Measurements from ENCODE around the gene PPP1R16B. TPM values are rescaled to one million over a fixed set of nuclear protein-coding genes. Genes with fewer than 3 reads are reported as not detected.

Gene PPP1R16B
- total and polyA plus RNA-seq, 3 donors from 2014 or later, result 1.2 to 3.7 (median 1.3) TPM

DNA sequence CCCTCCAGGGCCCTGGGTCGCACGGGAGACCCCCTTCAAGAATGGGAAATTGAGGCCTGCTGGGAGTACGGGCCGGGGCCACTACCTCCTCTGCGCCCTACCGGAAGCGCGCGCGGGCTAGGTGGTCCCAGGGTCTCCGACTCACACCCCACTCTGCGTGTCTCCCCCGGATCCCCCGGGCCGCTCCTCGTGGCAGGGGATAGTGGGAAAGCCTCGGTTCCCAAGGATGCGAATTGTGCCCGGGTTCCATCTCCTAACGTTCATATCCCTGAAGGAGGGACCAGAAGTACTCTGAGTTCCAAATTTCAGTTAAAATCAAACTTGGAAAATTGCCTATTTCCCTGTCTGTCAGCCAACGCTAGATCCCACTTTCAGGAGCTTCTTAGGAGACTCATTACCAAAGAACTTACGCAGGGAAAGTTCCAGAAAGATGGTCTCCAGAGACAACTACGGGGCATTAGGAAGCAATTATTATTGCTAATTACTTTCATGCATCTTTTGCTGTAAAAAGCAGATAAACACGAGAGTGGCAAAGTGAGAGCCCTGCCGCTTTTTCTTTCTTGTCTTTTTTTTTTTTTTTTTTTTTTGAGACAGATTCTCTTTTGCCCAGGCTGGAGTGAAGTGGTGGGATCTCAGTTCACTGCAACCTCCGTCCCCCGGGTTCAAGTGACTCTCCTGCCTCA lies 121.6 kb downstream of the PPP1R16B start:
- intact Hi-C loops (cut with DNase I; ENCODE audit: low total_unique reads), result no loop called here
- Histone ChIP-seq H3K27me3 (no peaks in the 10 kb centered on the region), H3K4me1 (peaks cover 5% of the 10 kb centered on the region), H3K27ac (no peak overlapping the region), H3K9me3 (no peaks in the 10 kb centered on the region), H3K36me3 (ENCODE audit: low read depth, missing control alignments) (no peaks in the 10 kb centered on the region), H3K4me3 (peak overlapping the region; percentile 60 to 62)
- TF ChIP-seq POLR2A (IDR thresholded peaks at IDR 0.05), result no peak
- TF ChIP-seq, protein P1, sequence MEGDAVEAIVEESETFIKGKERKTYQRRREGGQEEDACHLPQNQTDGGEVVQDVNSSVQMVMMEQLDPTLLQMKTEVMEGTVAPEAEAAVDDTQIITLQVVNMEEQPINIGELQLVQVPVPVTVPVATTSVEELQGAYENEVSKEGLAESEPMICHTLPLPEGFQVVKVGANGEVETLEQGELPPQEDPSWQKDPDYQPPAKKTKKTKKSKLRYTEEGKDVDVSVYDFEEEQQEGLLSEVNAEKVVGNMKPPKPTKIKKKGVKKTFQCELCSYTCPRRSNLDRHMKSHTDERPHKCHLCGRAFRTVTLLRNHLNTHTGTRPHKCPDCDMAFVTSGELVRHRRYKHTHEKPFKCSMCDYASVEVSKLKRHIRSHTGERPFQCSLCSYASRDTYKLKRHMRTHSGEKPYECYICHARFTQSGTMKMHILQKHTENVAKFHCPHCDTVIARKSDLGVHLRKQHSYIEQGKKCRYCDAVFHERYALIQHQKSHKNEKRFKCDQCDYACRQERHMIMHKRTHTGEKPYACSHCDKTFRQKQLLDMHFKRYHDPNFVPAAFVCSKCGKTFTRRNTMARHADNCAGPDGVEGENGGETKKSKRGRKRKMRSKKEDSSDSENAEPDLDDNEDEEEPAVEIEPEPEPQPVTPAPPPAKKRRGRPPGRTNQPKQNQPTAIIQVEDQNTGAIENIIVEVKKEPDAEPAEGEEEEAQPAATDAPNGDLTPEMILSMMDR (IDR thresholded peaks at IDR 0.05), result no peak
- DNase-seq, result no peak
- 7 to 9% methylated on average over 12 to 27 of the region's 27 CpGs for WGBS, 2 donors

DNA sequence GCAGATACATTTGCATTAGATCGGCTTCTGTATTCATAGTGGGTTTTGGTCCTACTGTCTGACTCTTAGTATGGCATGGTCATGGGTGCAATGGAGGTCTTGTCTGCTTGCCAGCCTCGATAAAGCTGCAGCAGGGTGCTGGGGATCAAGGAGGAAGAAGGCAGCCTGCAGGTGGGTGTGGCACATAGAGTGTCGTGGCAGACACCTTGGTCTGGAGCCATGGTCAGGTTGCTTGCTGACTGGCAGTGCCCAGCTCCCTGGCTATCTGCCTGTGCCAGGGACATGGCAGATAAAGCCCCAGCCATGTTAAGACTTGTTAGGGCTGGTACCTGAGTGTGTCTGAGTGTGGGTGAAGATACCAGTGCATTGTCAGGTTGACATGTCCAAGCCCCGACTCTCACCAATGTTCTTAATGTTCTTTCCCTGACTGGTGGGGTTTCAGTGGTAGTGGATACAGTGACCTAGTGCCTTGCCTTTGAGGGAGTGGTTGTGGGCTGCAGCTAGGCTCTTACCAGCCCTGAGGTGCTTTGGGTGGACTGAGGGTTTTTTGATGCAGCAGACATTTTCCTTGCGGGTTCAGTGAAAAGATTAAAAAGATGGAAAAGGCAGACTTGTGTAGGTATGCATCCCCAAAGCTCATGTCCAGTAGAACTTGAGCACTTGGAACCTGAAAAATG lies 122.5 kb downstream of the PPP1R16B start:
- no peaks in the 10 kb centered on the region for H3K9me3 ChIP-seq
- TF ChIP-seq, protein P1 (IDR thresholded peaks at IDR 0.05), result no peak
- TF ChIP-seq POLR2A (IDR thresholded peaks at IDR 0.05), result no peak
- no peak overlapping the region for H3K4me3 ChIP-seq
- no peaks in the 10 kb centered on the region for H3K36me3 ChIP-seq (ENCODE audit: low read depth, missing control alignments)
- H3K27ac ChIP-seq, result no peak overlapping the region
- intact Hi-C loops (cut with DNase I; ENCODE audit: low total_unique reads), result no loop called here
- no peak for DNase-seq
- WGBS, 2 donors, result 60 to 70% methylated on average over 5 of the region's 5 CpGs
- no peaks in the 10 kb centered on the region for H3K27me3 ChIP-seq
- peaks cover 5% of the 10 kb centered on the region for H3K4me1 ChIP-seq

DNA sequence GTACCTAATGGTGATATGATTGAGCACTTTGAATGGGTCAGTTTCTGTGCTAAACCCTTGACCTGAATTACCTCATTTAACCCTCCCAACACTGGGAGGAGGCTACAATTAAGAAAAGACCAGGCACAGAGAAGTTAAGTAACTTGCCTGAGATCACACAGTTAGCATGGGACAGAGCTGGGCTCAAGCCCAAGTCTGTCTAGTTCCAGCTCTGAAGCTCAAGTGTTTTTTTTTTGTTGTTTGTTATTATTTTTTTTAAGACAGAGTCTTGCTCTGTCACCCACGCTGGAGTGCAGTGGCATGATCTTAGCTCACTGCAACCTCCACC lies 124.7 kb downstream of the PPP1R16B start:
- no peak for DNase-seq
- Histone ChIP-seq H3K27ac (no peak overlapping the region), H3K27me3 (no peaks in the 10 kb centered on the region), H3K9me3 (no peaks in the 10 kb centered on the region), H3K4me1 (peaks cover 5% of the 10 kb centered on the region), H3K36me3 (ENCODE audit: low read depth, missing control alignments) (no peaks in the 10 kb centered on the region), H3K4me3 (no peak overlapping the region)
- intact Hi-C loops (cut with DNase I; ENCODE audit: low total_unique reads), result no loop called here
- 86 to 100% methylated on average over 1 of the region's 1 CpG for WGBS, 2 donors
- TF ChIP-seq, protein P1 (IDR thresholded peaks at IDR 0.05), result no peak
- TF ChIP-seq POLR2A (IDR thresholded peaks at IDR 0.05), result no peak

DNA sequence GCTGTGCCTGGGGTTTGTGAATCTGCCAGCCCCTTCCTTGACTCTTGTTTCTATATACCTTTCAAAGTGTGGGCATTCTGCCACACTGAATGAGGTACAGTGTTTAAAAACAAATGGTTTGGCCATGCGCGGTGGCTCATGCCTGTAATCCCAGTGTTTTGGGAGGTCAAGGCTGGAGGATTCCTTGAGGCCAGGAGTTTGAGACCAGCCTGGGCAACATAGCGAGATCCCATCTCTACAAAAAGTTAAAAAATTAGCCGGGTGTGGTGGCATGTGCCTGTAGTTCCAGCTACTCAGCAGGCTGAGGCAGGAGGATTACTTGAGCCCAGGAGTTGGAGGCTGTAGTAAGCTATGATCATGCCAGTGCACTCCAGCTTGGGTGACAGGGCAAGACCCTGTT lies 126.5 kb downstream of the PPP1R16B start:
- no peak for DNase-seq
- no peaks in the 10 kb centered on the region for H3K27me3 ChIP-seq
- no peaks in the 10 kb centered on the region for H3K36me3 ChIP-seq (ENCODE audit: low read depth, missing control alignments)
- H3K4me3 ChIP-seq, result no peak overlapping the region
- peaks cover 1% of the 10 kb centered on the region for H3K4me1 ChIP-seq
- H3K27ac ChIP-seq, result no peak overlapping the region
- intact Hi-C loops (cut with DNase I; ENCODE audit: low total_unique reads), result no loop called here
- TF ChIP-seq POLR2A (IDR thresholded peaks at IDR 0.05), result no peak
- TF ChIP-seq, protein P1 (IDR thresholded peaks at IDR 0.05), result no peak
- no peaks in the 10 kb centered on the region for H3K9me3 ChIP-seq
- 96% methylated on average over 4 of the region's 4 CpGs for WGBS, 2 donors
